Measurements from ENCODE around the gene REEP6. TPM values are rescaled to one million over a fixed set of nuclear protein-coding genes. Genes with fewer than 3 reads are reported as not detected.

Gene REEP6
- 50.0 TPM for total RNA-seq

GRCh38 chr19:1491114-1491848 lies at the start of gene REEP6:
REEP6 (plus strand) TSS chr19:1491181; CDS start chr19:1491270, 89 bp downstream.
- no peak for DNase-seq (ENCODE audit: low spot score)

GRCh38 chr19:1441677-1442438 lies 49.1 kb upstream of the REEP6 start:
- DNase-seq (ENCODE audit: low spot score): no peak

- peak; percentile 67 for DNase-seq (ENCODE audit: low spot score)
Measured at GRCh38 chr19:1445185-1445931, 45.6 kb upstream of the REEP6 start.

GRCh38 chr19:1445932-1446712 lies 44.9 kb upstream of the REEP6 start:
- no peak for DNase-seq (ENCODE audit: low spot score)

- DNase-seq (ENCODE audit: low spot score): no peak
Measured at GRCh38 chr19:1446713-1447481, 44.1 kb upstream of the REEP6 start.

GRCh38 chr19:1447504-1447903 lies 43.5 kb upstream of the REEP6 start:
- DNase-seq (ENCODE audit: low spot score): no peak

- DNase-seq (ENCODE audit: low spot score): no peak
Measured at GRCh38 chr19:1447944-1448343, 43.0 kb upstream of the REEP6 start.

- DNase-seq (ENCODE audit: low spot score): no peak
Measured at GRCh38 chr19:1449467-1450442, 41.2 kb upstream of the REEP6 start, which contains the start of gene APC2. APC2 (plus strand) TSS chr19:1450121; CDS start chr19:1453002, 2,881 bp downstream.

GRCh38 chr19:1450735-1451731 lies 39.9 kb upstream of the REEP6 start:
- no peak for DNase-seq (ENCODE audit: low spot score)

- DNase-seq (ENCODE audit: low spot score): no peak
Measured at GRCh38 chr19:1451916-1452801, 38.8 kb upstream of the REEP6 start.

GRCh38 chr19:1452802-1453524 lies 38.0 kb upstream of the REEP6 start:
- no peak for DNase-seq (ENCODE audit: low spot score)

GRCh38 chr19:1453525-1454364 lies 37.2 kb upstream of the REEP6 start:
- no peak for DNase-seq (ENCODE audit: low spot score)

- no peak for DNase-seq (ENCODE audit: low spot score)
Measured at GRCh38 chr19:1455002-1455335, 36.0 kb upstream of the REEP6 start.

- DNase-seq (ENCODE audit: low spot score): no peak
Measured at GRCh38 chr19:1455336-1456120, 35.5 kb upstream of the REEP6 start.
